ENCODE results near the gene COL16A1. TPM values are rescaled to one million over a fixed set of nuclear protein-coding genes. Genes with fewer than 3 reads are reported as not detected.

Gene COL16A1
- polyA plus RNA-seq, 1 of the 3 experiments (the other 2 are of a cell fraction), result 10.4 TPM

Other genes with a start within 250 kb of the COL16A1 start
- gene TINAGL1, start 127.5 kb downstream of the COL16A1 start, polyA plus RNA-seq (2012; rRNA removed), result 0.23 TPM in 1 of 2 replicates, not detected in the other
- 0.03 TPM in 1 of 2 replicates, not detected in the other for gene HCRTR1, start 86.3 kb downstream of the COL16A1 start, polyA plus RNA-seq (2012; rRNA removed)
- 51.9 and 63.4 TPM in 2 replicates for gene PEF1, start 59.1 kb downstream of the COL16A1 start, polyA plus RNA-seq (2012; rRNA removed)
- 10.6 and 13.0 TPM in 2 replicates for gene ADGRB2, start 60.3 kb upstream of the COL16A1 start, polyA plus RNA-seq (2012; rRNA removed)
- 10.7 and 12.5 TPM in 2 replicates for gene SPOCD1, start 112.0 kb upstream of the COL16A1 start, polyA plus RNA-seq (2012; rRNA removed)
- 41.7 and 46.7 TPM in 2 replicates for gene PTP4A2, start 234.4 kb upstream of the COL16A1 start, polyA plus RNA-seq (2012; rRNA removed)

Data from SK-N-SH (cell line).